GM12878 (cell line): ENCODE data around the gene TRANK1. TPM values are rescaled to one million over a fixed set of nuclear protein-coding genes. Genes with fewer than 3 reads are reported as not detected.
A peak's percentile ranks its signal among the peaks of the same experiment; 100 is the strongest.
"Not testable (repeated sequence)": the region's sequence is repeated elsewhere in the genome, so short reads cannot be mapped to it uniquely, and the experiment has no call there.

Source experiments
- ATAC-seq: fragments of 200-7000 bp; cut with Tn5 transposase; 3 replicates; pipeline ENCODE4 v1.9.1; 2020; ENCODE audit warnings: mild to moderate bottlenecking, moderate library complexity
- BruUV-seq: library from RNA; stranded (reverse); fragments of 400-500 nt; replicated peaks from 2 replicates; lab custom pipeline; 2021; lab: Mats Ljungman, UMichigan
- CTCF ChIA-PET: fragments of 300-600 bp; sonication (Branson Sonifier 250); formaldehyde crosslinking; extraction: SDS; loops from one replicate; lab custom pipeline; 2021; ENCODE audit warnings: inconsistent platforms; lab: Yijun Ruan, JAX
- POLR2A ChIA-PET: fragments of 350-600 bp; formaldehyde crosslinking; extraction: SDS; loops from one replicate; lab custom pipeline; 2021; ENCODE audit warnings: inconsistent platforms; lab: Charles Lee
- RAD21 ChIA-PET: fragments of 300-600 bp; sonication (Branson Sonifier 250); formaldehyde crosslinking; loops from one replicate; lab custom pipeline; 2023; ENCODE audit warnings: antibody characterized with exemption; ENCODE audit not compliant: unreplicated experiment; lab: Charles Lee
- SMC1A ChIA-PET: fragments of 300-600 bp; sonication (Branson Sonifier 250); formaldehyde crosslinking; loops from one replicate; lab custom pipeline; 2023; ENCODE audit not compliant: unreplicated experiment, uncharacterized antibody; lab: Charles Lee
- DNase-seq: peaks from one replicate; pipeline ENCODE4 v3.0.0-alpha.2; 2011; ENCODE audit warnings: low read depth, low spot score
- FAIRE-seq: peaks from 3 replicates; lab custom pipeline; 2011; peaks lifted over from hg19 to GRCh38; lab: Jason Lieb, UNC
- H2AFZ ChIP-seq: 2 replicates; pipeline ENCODE4 v1.6.0; 2011; ENCODE audit warnings: low read depth, low read length, control low read depth; ENCODE audit not compliant: control insufficient read depth
- H3K27ac ChIP-seq: 2 replicates; pipeline ENCODE4 v1.5.1; 2011; ENCODE audit warnings: control low read depth; ENCODE audit not compliant: control insufficient read depth, insufficient read depth
- H3K27me3 ChIP-seq, 2 experiments: replicated peaks in 1 of 2; 2 replicates each; pipeline versions ENCODE4 v1.6.0 to v1.6.1; 2011; ENCODE audit warnings: low read length in 1 of 2; ENCODE audit not compliant: control insufficient read depth in 2 of 2, insufficient read depth in 2 of 2
- H3K36me3 ChIP-seq, 2 experiments: 2 replicates each; pipeline ENCODE4 v1.5.1; 2011; ENCODE audit warnings: low read length in 1 of 2; ENCODE audit not compliant: control insufficient read depth in 2 of 2, insufficient read depth in 2 of 2
- H3K4me1 ChIP-seq: 2 replicates; pipeline ENCODE4 v1.6.1; 2011; ENCODE audit warnings: mild to moderate bottlenecking, low read length, moderate library complexity, mixed read lengths; ENCODE audit not compliant: control insufficient read depth, insufficient read depth
- H3K4me2 ChIP-seq: 2 replicates; pipeline ENCODE4 v1.6.0; 2011; ENCODE audit warnings: control low read depth; ENCODE audit not compliant: control insufficient read depth, insufficient read depth
- H3K4me3 ChIP-seq: fragments of 200-600 bp; sonication (generic); 2 replicates; pipeline ENCODE4 v1.5.1; 2016
- H3K79me2 ChIP-seq: 2 replicates; pipeline ENCODE4 v1.6.0; 2011; ENCODE audit warnings: low read length; ENCODE audit not compliant: control insufficient read depth, insufficient read depth
- H3K9ac ChIP-seq: 2 replicates; pipeline ENCODE4 v1.8.0; 2011; ENCODE audit warnings: low read length, control low read depth, mixed read lengths; ENCODE audit not compliant: control insufficient read depth, insufficient read depth
- H3K9me3 ChIP-seq: replicated peaks from 3 replicates; pipeline ENCODE4 v1.5.1; 2011; ENCODE audit warnings: mild to moderate bottlenecking, low read length; ENCODE audit not compliant: control insufficient read depth, insufficient read depth
- H4K20me1 ChIP-seq: 2 replicates; pipeline ENCODE4 v1.6.0; 2011; ENCODE audit not compliant: control insufficient read depth, insufficient read depth
- CBFB ChIP-seq: IDR thresholded peaks from 2 replicates; pipeline ENCODE4 v1.6.1; 2016; ENCODE audit warnings: antibody characterized with exemption, low read depth
- DPF2 ChIP-seq: fragments of 450-650 bp; IDR thresholded peaks from 2 replicates; pipeline ENCODE4 v1.6.1; 2017; ENCODE audit warnings: mild to moderate bottlenecking
- FOXK2 ChIP-seq: fragments of 450-650 bp; IDR thresholded peaks from 2 replicates; pipeline ENCODE4 v1.6.1; 2017; ENCODE audit warnings: mild to moderate bottlenecking, moderate library complexity
- HCFC1 ChIP-seq: fragments of 150-350 bp; IDR thresholded peaks from 2 replicates; pipeline ENCODE4 v1.6.1; 2014; ENCODE audit warnings: low read length
- POLR2A ChIP-seq: IDR thresholded peaks from 2 replicates; pipeline ENCODE4 v1.6.1; 2011; ENCODE audit warnings: low read depth, mild to moderate bottlenecking, low read length
- STAT3 ChIP-seq: IDR thresholded peaks from 2 replicates; pipeline ENCODE4 v1.6.1; 2011; ENCODE audit warnings: low read depth, low read length, improper control_type of control experiment
- TBL1XR1 ChIP-seq: IDR thresholded peaks from 2 replicates; pipeline ENCODE4 v1.6.1; 2012; ENCODE audit warnings: low read depth, low read length, improper control_type of control experiment
- WRNIP1 ChIP-seq: IDR thresholded peaks from 2 replicates; pipeline ENCODE4 v1.6.1; 2011; ENCODE audit warnings: low read depth, low read length, improper control_type of control experiment, borderline replicate concordance
- WGBS: methylation state at CpG from one replicate; pipeline ENCODE4 v1.1.6; 2016; ENCODE audit warnings: low lambda C conversion rate; ENCODE audit not compliant: insufficient replicate concordance, insufficient coverage; ENCODE audit errors: missing lambda C conversion rate; 5-methylcytosine and 5-hydroxymethylcytosine counted together
- in situ Hi-C: fragments of 300-500 bp; cut with MboI; formaldehyde crosslinking; loops from 9 replicates; pipeline ENCODE4 v1.14.3; 2018; ENCODE audit warnings: mixed read lengths
- intact Hi-C: fragments of 100-400 bp; cut with micrococcal nuclease; formaldehyde crosslinking; loops from one replicate; pipeline ENCODE4 v1.14.2; 2022; ENCODE audit not compliant: unreplicated experiment
- polyA plus RNA-seq, 11 experiments: library from polyadenylated mRNA; depleted of rRNA in 4 of 11; unstranded in 6 of 11; stranded (reverse) in 5 of 11; fragments of >200 nt; fragmentation: Nextera tagmentation in 4 of 11; fragmentation: Illumina TruSeq in 1 of 11; extraction: Ambion mirVana in 4 of 11; extraction: Trizol in 1 of 11; gene quantifications; 1 replicate in 1 of 11; 2 replicates in 10 of 11; pipeline versions ENCODE4 v1.2.1 to v1.2.3, GENCODE V29; 2011 to 2016; ENCODE audit warnings: inconsistent platforms in 2 of 11, missing spikeins in 2 of 11, low read depth in 1 of 11
- total RNA-seq, 4 experiments: library from RNA; depleted of rRNA in 3 of 4; stranded (reverse); fragments of >200 nt in 3 of 4; fragmentation: Illumina TruSeq in 1 of 4; extraction: Trizol in 1 of 4; gene quantifications; 2 replicates each; pipeline versions ENCODE4 v1.2.1 to v1.2.3, GENCODE V29; 2013 to 2021
- TF ChIP-seq, protein P1 (sequence below): fragments of 450-650 bp; IDR thresholded peaks from 2 replicates; pipeline ENCODE4 v1.6.1; 2017; ENCODE audit warnings: mild to moderate bottlenecking, moderate library complexity
- TF ChIP-seq, protein P2 (sequence below): fragments of 450-650 bp; IDR thresholded peaks from 2 replicates; pipeline ENCODE4 v1.6.1; 2017; ENCODE audit warnings: mild to moderate bottlenecking, low read depth, inconsistent platforms; ENCODE audit not compliant: poor library complexity, severe bottlenecking
- TF ChIP-seq, protein P3 (sequence below): fragments of 450-650 bp; IDR thresholded peaks from 2 replicates; pipeline ENCODE4 v1.6.1; 2017; ENCODE audit warnings: low read depth, mild to moderate bottlenecking, moderate library complexity
- TF ChIP-seq, protein P4 (sequence below): IDR thresholded peaks from 2 replicates; pipeline ENCODE4 v1.6.1; 2011; ENCODE audit warnings: low read depth, mild to moderate bottlenecking, low read length, moderate library complexity, borderline replicate concordance; ENCODE audit errors: extremely low read depth
- TF ChIP-seq, protein P5 (sequence below): IDR thresholded peaks from 2 replicates; pipeline ENCODE4 v1.6.1; 2012; ENCODE audit warnings: low read depth, low read length, improper control_type of control experiment

The TRANK1 gene
- total and polyA plus RNA-seq, 10 of the 15 experiments (the other 5 are each of a cell fraction or from before 2014, with no cell fraction given) = 0.46 to 8.8 (median 1.1) TPM

DNA sequence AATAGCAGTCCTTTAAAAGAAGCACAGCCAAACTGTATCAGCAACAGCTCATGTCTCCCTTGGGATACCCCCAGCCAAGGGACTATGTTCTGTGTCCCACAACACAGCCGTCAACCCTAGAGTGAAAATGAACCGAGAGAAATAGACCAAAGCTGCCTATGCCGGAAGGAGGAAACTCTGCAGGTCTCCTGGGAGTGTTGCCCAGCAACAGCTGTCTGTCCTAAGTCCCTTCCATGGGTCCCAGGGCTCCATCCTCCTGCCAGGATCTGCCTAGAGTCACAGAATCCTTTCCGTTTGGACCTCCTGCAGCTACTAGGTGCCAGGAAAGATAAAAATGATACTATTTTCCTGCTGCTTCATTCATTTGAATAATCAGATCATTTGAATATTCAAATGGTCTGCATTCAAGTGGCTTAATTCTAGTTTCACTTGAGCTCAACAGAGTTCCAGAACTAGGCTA is 53.1 kb downstream of the TRANK1 start (continued):
- TF ChIP-seq, protein P1, sequence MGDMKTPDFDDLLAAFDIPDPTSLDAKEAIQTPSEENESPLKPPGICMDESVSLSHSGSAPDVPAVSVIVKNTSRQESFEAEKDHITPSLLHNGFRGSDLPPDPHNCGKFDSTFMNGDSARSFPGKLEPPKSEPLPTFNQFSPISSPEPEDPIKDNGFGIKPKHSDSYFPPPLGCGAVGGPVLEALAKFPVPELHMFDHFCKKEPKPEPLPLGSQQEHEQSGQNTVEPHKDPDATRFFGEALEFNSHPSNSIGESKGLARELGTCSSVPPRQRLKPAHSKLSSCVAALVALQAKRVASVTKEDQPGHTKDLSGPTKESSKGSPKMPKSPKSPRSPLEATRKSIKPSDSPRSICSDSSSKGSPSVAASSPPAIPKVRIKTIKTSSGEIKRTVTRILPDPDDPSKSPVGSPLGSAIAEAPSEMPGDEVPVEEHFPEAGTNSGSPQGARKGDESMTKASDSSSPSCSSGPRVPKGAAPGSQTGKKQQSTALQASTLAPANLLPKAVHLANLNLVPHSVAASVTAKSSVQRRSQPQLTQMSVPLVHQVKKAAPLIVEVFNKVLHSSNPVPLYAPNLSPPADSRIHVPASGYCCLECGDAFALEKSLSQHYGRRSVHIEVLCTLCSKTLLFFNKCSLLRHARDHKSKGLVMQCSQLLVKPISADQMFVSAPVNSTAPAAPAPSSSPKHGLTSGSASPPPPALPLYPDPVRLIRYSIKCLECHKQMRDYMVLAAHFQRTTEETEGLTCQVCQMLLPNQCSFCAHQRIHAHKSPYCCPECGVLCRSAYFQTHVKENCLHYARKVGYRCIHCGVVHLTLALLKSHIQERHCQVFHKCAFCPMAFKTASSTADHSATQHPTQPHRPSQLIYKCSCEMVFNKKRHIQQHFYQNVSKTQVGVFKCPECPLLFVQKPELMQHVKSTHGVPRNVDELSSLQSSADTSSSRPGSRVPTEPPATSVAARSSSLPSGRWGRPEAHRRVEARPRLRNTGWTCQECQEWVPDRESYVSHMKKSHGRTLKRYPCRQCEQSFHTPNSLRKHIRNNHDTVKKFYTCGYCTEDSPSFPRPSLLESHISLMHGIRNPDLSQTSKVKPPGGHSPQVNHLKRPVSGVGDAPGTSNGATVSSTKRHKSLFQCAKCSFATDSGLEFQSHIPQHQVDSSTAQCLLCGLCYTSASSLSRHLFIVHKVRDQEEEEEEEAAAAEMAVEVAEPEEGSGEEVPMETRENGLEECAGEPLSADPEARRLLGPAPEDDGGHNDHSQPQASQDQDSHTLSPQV = no peak
- no peak for TF ChIP-seq WRNIP1
- no peak for TF ChIP-seq HCFC1
- TF ChIP-seq FOXK2 = no peak
- TF ChIP-seq POLR2A = no peak
- TF ChIP-seq, protein P2, sequence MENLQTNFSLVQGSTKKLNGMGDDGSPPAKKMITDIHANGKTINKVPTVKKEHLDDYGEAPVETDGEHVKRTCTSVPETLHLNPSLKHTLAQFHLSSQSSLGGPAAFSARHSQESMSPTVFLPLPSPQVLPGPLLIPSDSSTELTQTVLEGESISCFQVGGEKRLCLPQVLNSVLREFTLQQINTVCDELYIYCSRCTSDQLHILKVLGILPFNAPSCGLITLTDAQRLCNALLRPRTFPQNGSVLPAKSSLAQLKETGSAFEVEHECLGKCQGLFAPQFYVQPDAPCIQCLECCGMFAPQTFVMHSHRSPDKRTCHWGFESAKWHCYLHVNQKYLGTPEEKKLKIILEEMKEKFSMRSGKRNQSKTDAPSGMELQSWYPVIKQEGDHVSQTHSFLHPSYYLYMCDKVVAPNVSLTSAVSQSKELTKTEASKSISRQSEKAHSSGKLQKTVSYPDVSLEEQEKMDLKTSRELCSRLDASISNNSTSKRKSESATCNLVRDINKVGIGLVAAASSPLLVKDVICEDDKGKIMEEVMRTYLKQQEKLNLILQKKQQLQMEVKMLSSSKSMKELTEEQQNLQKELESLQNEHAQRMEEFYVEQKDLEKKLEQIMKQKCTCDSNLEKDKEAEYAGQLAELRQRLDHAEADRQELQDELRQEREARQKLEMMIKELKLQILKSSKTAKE = no peak
- no peak for TF ChIP-seq TBL1XR1
- TF ChIP-seq, protein P3, sequence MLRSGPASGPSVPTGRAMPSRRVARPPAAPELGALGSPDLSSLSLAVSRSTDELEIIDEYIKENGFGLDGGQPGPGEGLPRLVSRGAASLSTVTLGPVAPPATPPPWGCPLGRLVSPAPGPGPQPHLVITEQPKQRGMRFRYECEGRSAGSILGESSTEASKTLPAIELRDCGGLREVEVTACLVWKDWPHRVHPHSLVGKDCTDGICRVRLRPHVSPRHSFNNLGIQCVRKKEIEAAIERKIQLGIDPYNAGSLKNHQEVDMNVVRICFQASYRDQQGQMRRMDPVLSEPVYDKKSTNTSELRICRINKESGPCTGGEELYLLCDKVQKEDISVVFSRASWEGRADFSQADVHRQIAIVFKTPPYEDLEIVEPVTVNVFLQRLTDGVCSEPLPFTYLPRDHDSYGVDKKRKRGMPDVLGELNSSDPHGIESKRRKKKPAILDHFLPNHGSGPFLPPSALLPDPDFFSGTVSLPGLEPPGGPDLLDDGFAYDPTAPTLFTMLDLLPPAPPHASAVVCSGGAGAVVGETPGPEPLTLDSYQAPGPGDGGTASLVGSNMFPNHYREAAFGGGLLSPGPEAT = 0 out of 2 replicates have a peak, but pooled peaks have one; percentile 21
- 0 out of 2 replicates have a peak, but pooled peaks have one; percentile 28 for TF ChIP-seq DPF2
- TF ChIP-seq, protein P4, sequence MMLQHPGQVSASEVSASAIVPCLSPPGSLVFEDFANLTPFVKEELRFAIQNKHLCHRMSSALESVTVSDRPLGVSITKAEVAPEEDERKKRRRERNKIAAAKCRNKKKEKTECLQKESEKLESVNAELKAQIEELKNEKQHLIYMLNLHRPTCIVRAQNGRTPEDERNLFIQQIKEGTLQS = no peak
- TF ChIP-seq, protein P5, sequence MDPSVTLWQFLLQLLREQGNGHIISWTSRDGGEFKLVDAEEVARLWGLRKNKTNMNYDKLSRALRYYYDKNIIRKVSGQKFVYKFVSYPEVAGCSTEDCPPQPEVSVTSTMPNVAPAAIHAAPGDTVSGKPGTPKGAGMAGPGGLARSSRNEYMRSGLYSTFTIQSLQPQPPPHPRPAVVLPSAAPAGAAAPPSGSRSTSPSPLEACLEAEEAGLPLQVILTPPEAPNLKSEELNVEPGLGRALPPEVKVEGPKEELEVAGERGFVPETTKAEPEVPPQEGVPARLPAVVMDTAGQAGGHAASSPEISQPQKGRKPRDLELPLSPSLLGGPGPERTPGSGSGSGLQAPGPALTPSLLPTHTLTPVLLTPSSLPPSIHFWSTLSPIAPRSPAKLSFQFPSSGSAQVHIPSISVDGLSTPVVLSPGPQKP = no peak
- no peak for TF ChIP-seq STAT3
- TF ChIP-seq CBFB = no peak

DNA sequence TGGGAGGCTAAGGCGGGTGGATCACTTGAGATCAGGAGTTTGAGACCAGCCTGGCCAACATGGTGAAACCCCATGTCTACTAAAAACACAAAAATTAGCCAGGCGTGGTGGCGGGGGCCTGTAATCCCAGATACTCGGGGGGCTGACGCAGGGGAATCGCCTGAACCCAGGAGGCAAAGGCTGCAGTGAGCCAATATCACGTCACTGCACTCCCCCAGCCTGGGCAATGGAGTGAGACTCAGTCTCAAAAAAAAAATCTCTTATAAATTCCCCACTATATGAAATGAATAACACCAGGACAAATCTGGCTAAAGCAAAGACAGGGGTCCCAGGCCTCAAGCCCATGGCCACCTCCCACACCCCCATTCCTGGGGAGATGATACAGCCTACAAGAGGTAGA is 53.8 kb downstream of the TRANK1 start:
- H3K27me3 ChIP-seq, H3K36me3 ChIP-seq, H3K79me2 ChIP-seq, DNase-seq, H3K4me2 ChIP-seq, FAIRE-seq, H4K20me1 ChIP-seq, ATAC-seq, H3K9ac ChIP-seq, H2AFZ ChIP-seq, H3K9me3 ChIP-seq, H3K4me3 ChIP-seq, BruUV-seq, H3K27ac ChIP-seq, in situ Hi-C loops: not testable (repeated sequence)
- ChIA-PET RAD21 (interaction anchor here (1.1 to 2.8 kb wide), 7 partner anchors 10 to 100 kb away, joined by 3 to 19 read pairs (median 4); no protein-coding TSS in a partner anchor), SMC1A (interaction anchor here (1.0 to 9.7 kb wide), 6 partner anchors 15 to 102 kb away, joined by 6 to 76 read pairs (median 20); partner anchors contain the start of genes EPM2AIP1 and MLH1), POLR2A (interaction anchor here (1.0 to 3.4 kb wide), 3 partner anchors 10 to 102 kb away, joined by 3 to 17 read pairs (median 3); partner anchors contain the start of genes EPM2AIP1 and MLH1), CTCF (interaction anchor here (1.4 to 4.7 kb wide), 6 partner anchors 10 to 68 kb away, joined by 3 to 35 read pairs (median 16); no protein-coding TSS in a partner anchor)
- intact Hi-C loops = loop anchor here (2.0 to 5.0 kb wide), 2 partner anchors 14 to 101 kb away; partner anchors contain the start of genes EPM2AIP1 and MLH1
- H3K4me1 ChIP-seq = peaks cover 35% of the 10 kb centered on the region
- 22% methylated on average over 7 of the region's 7 CpGs for WGBS
